HEK293 (cell line): ENCODE measurements around the gene MEGF6.
A peak's percentile ranks its signal among the peaks of the same experiment; 100 is the strongest.

Source experiments
- CTCF ChIA-PET: fragments of 350-600 bp; formaldehyde crosslinking; extraction: SDS; loops from one replicate; lab custom pipeline; 2021; ENCODE audit warnings: antibody characterized with exemption; lab: Yijun Ruan, JAX
- POLR2A ChIA-PET: fragments of 300-600 bp; formaldehyde crosslinking; extraction: SDS; loops from one replicate; lab custom pipeline; 2020; ENCODE audit warnings: antibody characterized with exemption, inconsistent platforms; lab: Yijun Ruan, JAX
- H3K27ac ChIP-seq: fragments of 200-500 bp; sonication (Bioruptor generic); 2 replicates; pipeline ENCODE4 v1.5.1; 2014; ENCODE audit warnings: low read depth, low read length, control low read depth, inconsistent platforms; ENCODE audit errors: extremely low read depth
- H3K36me3 ChIP-seq, 2 experiments: fragments of 200-500 bp in 1 of 2; sonication (Bioruptor generic) in 1 of 2; 1 replicate in 1 of 2; 2 replicates in 1 of 2; pipeline ENCODE4 v1.5.1; 2014 to 2017; ENCODE audit warnings: inconsistent platforms in 2 of 2, low read length in 2 of 2; ENCODE audit not compliant: control insufficient read depth in 2 of 2, insufficient read depth in 1 of 2
- H3K4me1 ChIP-seq: fragments of 200-500 bp; sonication (Bioruptor generic); 2 replicates; pipeline ENCODE4 v1.5.1; 2014; ENCODE audit warnings: mild to moderate bottlenecking, low read length, inconsistent platforms; ENCODE audit not compliant: control insufficient read depth, insufficient read depth
- H3K4me3 ChIP-seq: 2 replicates; pipeline ENCODE4 v1.5.1; 2011; ENCODE audit warnings: low read depth, mild to moderate bottlenecking, control low read depth, low read length, moderate library complexity
- H3K9me3 ChIP-seq: fragments of 200-500 bp; sonication (Bioruptor generic); 2 replicates; pipeline ENCODE4 v1.5.1; 2014; ENCODE audit warnings: low read depth, low read length, inconsistent platforms; ENCODE audit not compliant: control insufficient read depth, insufficient read depth
- MEIS1 ChIP-seq: sonication (generic); formaldehyde crosslinking; IDR thresholded peaks from 2 replicates; pipeline ENCODE4 v1.8.1; 2022; ENCODE audit warnings: missing genetic modification reagents, mild to moderate bottlenecking, borderline replicate concordance
- PRDM6 ChIP-seq: fragments of 450-650 bp; formaldehyde crosslinking; IDR thresholded peaks from 2 replicates; pipeline ENCODE4 v1.5.1; 2017; ENCODE audit warnings: missing biosample characterization, missing genetic modification characterization
- REPIN1 ChIP-seq: fragments of 450-650 bp; formaldehyde crosslinking; IDR thresholded peaks from 2 replicates; pipeline ENCODE4 v1.5.1; 2017; ENCODE audit warnings: missing biosample characterization, missing genetic modification characterization, low read depth
- ZBTB21 ChIP-seq: fragments of 450-650 bp; formaldehyde crosslinking; IDR thresholded peaks from 2 replicates; pipeline ENCODE4 v1.5.1; 2017; ENCODE audit warnings: missing biosample characterization, missing genetic modification characterization
- ZNF24 ChIP-seq: fragments of 450-650 bp; formaldehyde crosslinking; IDR thresholded peaks from 2 replicates; pipeline ENCODE4 v1.5.1; 2016; ENCODE audit warnings: missing biosample characterization, missing genetic modification characterization
- ZNF248 ChIP-seq: fragments of 450-650 bp; formaldehyde crosslinking; IDR thresholded peaks from 2 replicates; pipeline ENCODE4 v1.5.1; 2017; ENCODE audit warnings: missing biosample characterization, missing genetic modification characterization
- ZNF280D ChIP-seq: fragments of 450-650 bp; formaldehyde crosslinking; IDR thresholded peaks from 2 replicates; pipeline ENCODE4 v1.5.1; 2016; ENCODE audit warnings: missing biosample characterization, missing genetic modification characterization
- ZNF350 ChIP-seq: fragments of 450-650 bp; formaldehyde crosslinking; IDR thresholded peaks from 2 replicates; pipeline ENCODE4 v1.5.0; 2017; ENCODE audit warnings: missing biosample characterization, mild to moderate bottlenecking, missing genetic modification characterization
- ZNF518A ChIP-seq: fragments of 450-650 bp; formaldehyde crosslinking; conservative IDR thresholded peaks from 2 replicates; pipeline ENCODE4 v1.5.1; 2016; ENCODE audit warnings: low read depth, missing biosample characterization, missing genetic modification characterization
- ZNF549 ChIP-seq: fragments of 450-650 bp; IDR thresholded peaks from 2 replicates; pipeline ENCODE4 v1.5.1; 2018; ENCODE audit warnings: missing biosample characterization, missing genetic modification characterization, mild to moderate bottlenecking, inconsistent platforms, moderate library complexity
- ZNF600 ChIP-seq: fragments of 450-650 bp; formaldehyde crosslinking; IDR thresholded peaks from 2 replicates; pipeline ENCODE4 v1.5.1; 2016; ENCODE audit warnings: missing biosample characterization, missing genetic modification characterization
- ZNF623 ChIP-seq: fragments of 450-650 bp; formaldehyde crosslinking; IDR thresholded peaks from 2 replicates; pipeline ENCODE4 v1.5.1; 2016; ENCODE audit warnings: missing biosample characterization, missing genetic modification characterization
- ZNF624 ChIP-seq: fragments of 450-650 bp; formaldehyde crosslinking; IDR thresholded peaks from 2 replicates; pipeline ENCODE4 v1.5.1; 2017; ENCODE audit warnings: missing biosample characterization, missing genetic modification characterization
- ZNF664 ChIP-seq: fragments of 450-650 bp; formaldehyde crosslinking; IDR thresholded peaks from 2 replicates; pipeline ENCODE4 v1.5.1; 2016; ENCODE audit warnings: missing biosample characterization, missing genetic modification characterization
- ZNF776 ChIP-seq: fragments of 450-650 bp; formaldehyde crosslinking; IDR thresholded peaks from 2 replicates; pipeline ENCODE4 v1.5.0; 2017; ENCODE audit warnings: missing biosample characterization, missing genetic modification characterization, borderline replicate concordance
- ZXDB ChIP-seq: fragments of 450-650 bp; formaldehyde crosslinking; IDR thresholded peaks from 2 replicates; pipeline ENCODE4 v1.5.1; 2016; ENCODE audit warnings: missing biosample characterization, missing genetic modification characterization
- TF ChIP-seq, protein P1 (sequence below): fragments of 450-650 bp; formaldehyde crosslinking; IDR thresholded peaks from 2 replicates; pipeline ENCODE4 v1.5.1; 2016; ENCODE audit warnings: missing biosample characterization, missing genetic modification characterization
- TF ChIP-seq, protein P2 (sequence below): fragments of 450-650 bp; formaldehyde crosslinking; IDR thresholded peaks from 2 replicates; pipeline ENCODE4 v1.5.1; 2016; ENCODE audit warnings: missing biosample characterization, missing genetic modification characterization

Gene MEGF6

GRCh38 chr1:3625151-3625907, 14.0 kb upstream of the MEGF6 start (continued):
- TF ChIP-seq ZNF280D (tag by site-specific recombination) (no peak), ZXDB (tag by site-specific recombination) (no peak), PRDM6 (tag by site-specific recombination) (no peak), ZBTB21 (tag by site-specific recombination) (no peak), REPIN1 (no peak)
- TF ChIP-seq, protein P1, sequence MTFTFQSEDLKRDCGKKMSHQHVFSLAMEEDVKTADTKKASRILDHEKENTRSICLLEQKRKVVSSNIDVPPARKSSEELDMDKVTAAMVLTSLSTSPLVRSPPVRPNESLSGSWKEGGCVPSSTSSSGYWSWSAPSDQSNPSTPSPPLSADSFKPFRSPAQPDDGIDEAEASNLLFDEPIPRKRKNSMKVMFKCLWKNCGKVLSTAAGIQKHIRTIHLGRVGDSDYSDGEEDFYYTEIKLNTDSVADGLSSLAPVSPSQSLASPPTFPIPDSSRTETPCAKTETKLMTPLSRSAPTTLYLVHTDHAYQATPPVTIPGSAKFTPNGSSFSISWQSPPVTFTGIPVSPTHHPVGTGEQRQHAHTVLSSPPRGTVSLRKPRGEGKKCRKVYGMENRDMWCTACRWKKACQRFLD (tag by site-specific recombination) = no peak
- TF ChIP-seq, all 188 proteins: peak for 23

- ChIA-PET CTCF (interaction anchor here (0.6 to 2.0 kb wide), 3 partner anchors 9 to 122 kb away, joined by 3 to 11 read pairs (median 4); no protein-coding TSS in a partner anchor), POLR2A (no interaction called here)
- Histone ChIP-seq H3K27ac (no peak within 1 kb of the TSS; the same call in 1 of the 2 replicates), H3K9me3 (no peaks in the 10 kb centered on the region), H3K4me3 (peak within 1 kb of the TSS; percentile 95), H3K4me1 (no peaks in the 10 kb centered on the region), H3K36me3 (peaks cover 11 to 27% of the 10 kb centered on the region in 2 experiments)
- TF ChIP-seq ZNF623 (tag by site-specific recombination) = no peak
- no peak for TF ChIP-seq ZNF549
- TF ChIP-seq ZNF776 = no peak
- no peak for TF ChIP-seq ZNF248 (tag by site-specific recombination)
- TF ChIP-seq, protein P2, sequence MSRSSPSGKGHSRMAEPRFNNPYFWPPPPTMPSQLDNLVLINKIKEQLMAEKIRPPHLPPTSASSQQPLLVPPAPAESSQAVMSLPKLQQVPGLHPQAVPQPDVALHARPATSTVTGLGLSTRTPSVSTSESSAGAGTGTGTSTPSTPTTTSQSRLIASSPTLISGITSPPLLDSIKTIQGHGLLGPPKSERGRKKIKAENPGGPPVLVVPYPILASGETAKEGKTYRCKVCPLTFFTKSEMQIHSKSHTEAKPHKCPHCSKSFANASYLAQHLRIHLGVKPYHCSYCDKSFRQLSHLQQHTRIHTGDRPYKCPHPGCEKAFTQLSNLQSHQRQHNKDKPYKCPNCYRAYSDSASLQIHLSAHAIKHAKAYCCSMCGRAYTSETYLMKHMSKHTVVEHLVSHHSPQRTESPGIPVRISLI (tag by site-specific recombination) = no peak
- TF ChIP-seq ZNF518A (tag by site-specific recombination) = 0 out of 2 replicates have a peak, but pooled peaks have one; percentile 39
- no peak for TF ChIP-seq ZNF664 (tag by site-specific recombination)
- TF ChIP-seq ZNF350 (tag by site-specific recombination) = no peak
- TF ChIP-seq ZNF624 (tag by site-specific recombination) = no peak
- TF ChIP-seq ZNF24 (tag by site-specific recombination) = no peak
- TF ChIP-seq ZBTB21 (tag by site-specific recombination) = no peak
- peak; percentile 65; the same call in 1 of the 2 replicates for TF ChIP-seq ZNF600 (tag by site-specific recombination)
- no peak for TF ChIP-seq MEIS1 (CRISPR knock-in tag)
Measured at GRCh38 chr1:3624200-3625136, 13.2 kb upstream of the MEGF6 start, which contains the start of gene TPRG1L. Gene TPRG1L (plus strand): TSS chr1:3625015. CDS start chr1:3625073, 58 bp downstream.
